HEK293 (cell line): Measurements from ENCODE around the gene STEAP1B.
"Not testable (repeated sequence)": the region's sequence is repeated elsewhere in the genome, so short reads cannot be mapped to it uniquely, and the experiment has no call there.

Source experiments
- BCL11A ChIP-seq: fragments of 450-650 bp; formaldehyde crosslinking; IDR thresholded peaks from 2 replicates; pipeline ENCODE4 v1.5.1; 2016; ENCODE audit warnings: low read depth, missing biosample characterization, missing genetic modification characterization
- CTCF ChIP-seq: fragments of 450-650 bp; formaldehyde crosslinking; IDR thresholded peaks from 2 replicates; pipeline ENCODE4 v1.5.1; 2016; ENCODE audit warnings: missing biosample characterization, missing genetic modification characterization
- PRDM1 ChIP-seq: fragments of 450-650 bp; formaldehyde crosslinking; IDR thresholded peaks from 2 replicates; pipeline ENCODE4; 2016; ENCODE audit warnings: missing biosample characterization, missing genetic modification characterization
- REST ChIP-seq: fragments of 450-650 bp; formaldehyde crosslinking; IDR thresholded peaks from 2 replicates; pipeline ENCODE4 v1.5.1; 2016; ENCODE audit warnings: missing biosample characterization, missing genetic modification characterization
- ZNF549 ChIP-seq: fragments of 450-650 bp; IDR thresholded peaks from 2 replicates; pipeline ENCODE4 v1.5.1; 2018; ENCODE audit warnings: missing biosample characterization, missing genetic modification characterization, mild to moderate bottlenecking, inconsistent platforms, moderate library complexity
- ZNF830 ChIP-seq: fragments of 450-650 bp; IDR thresholded peaks from 2 replicates; pipeline ENCODE4 v1.5.0; 2018; ENCODE audit warnings: missing biosample characterization, missing genetic modification characterization, low read depth, mild to moderate bottlenecking, moderate library complexity
- TF ChIP-seq, protein P1 (sequence below): fragments of 450-650 bp; formaldehyde crosslinking; IDR thresholded peaks from 2 replicates; pipeline ENCODE4 v1.5.1; 2017; ENCODE audit warnings: missing biosample characterization, missing genetic modification characterization
- TF ChIP-seq, protein P2 (sequence below): fragments of 450-650 bp; formaldehyde crosslinking; IDR thresholded peaks from 2 replicates; pipeline ENCODE4 v1.5.1; 2017; ENCODE audit warnings: missing biosample characterization, missing genetic modification characterization
- TF ChIP-seq, protein P3 (sequence below): IDR thresholded peaks from 2 replicates; pipeline ENCODE4 v1.6.1; 2011; ENCODE audit warnings: mild to moderate bottlenecking, low read depth, low read length, borderline replicate concordance

GRCh38 chr7:22436552-22436951, 63.4 kb downstream of the STEAP1B start:
- TF ChIP-seq CTCF (tag by site-specific recombination); ZNF549 (tag by site-specific recombination); PRDM1 (tag by site-specific recombination); BCL11A; ZNF830 (tag by site-specific recombination); REST (tag by site-specific recombination): not testable (repeated sequence)
- TF ChIP-seq, protein P1, sequence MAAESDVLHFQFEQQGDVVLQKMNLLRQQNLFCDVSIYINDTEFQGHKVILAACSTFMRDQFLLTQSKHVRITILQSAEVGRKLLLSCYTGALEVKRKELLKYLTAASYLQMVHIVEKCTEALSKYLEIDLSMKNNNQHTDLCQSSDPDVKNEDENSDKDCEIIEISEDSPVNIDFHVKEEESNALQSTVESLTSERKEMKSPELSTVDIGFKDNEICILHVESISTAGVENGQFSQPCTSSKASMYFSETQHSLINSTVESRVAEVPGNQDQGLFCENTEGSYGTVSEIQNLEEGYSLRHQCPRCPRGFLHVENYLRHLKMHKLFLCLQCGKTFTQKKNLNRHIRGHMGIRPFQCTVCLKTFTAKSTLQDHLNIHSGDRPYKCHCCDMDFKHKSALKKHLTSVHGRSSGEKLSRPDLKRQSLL, result not testable (repeated sequence)
- TF ChIP-seq, protein P2, sequence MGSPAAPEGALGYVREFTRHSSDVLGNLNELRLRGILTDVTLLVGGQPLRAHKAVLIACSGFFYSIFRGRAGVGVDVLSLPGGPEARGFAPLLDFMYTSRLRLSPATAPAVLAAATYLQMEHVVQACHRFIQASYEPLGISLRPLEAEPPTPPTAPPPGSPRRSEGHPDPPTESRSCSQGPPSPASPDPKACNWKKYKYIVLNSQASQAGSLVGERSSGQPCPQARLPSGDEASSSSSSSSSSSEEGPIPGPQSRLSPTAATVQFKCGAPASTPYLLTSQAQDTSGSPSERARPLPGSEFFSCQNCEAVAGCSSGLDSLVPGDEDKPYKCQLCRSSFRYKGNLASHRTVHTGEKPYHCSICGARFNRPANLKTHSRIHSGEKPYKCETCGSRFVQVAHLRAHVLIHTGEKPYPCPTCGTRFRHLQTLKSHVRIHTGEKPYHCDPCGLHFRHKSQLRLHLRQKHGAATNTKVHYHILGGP, result not testable (repeated sequence)
- TF ChIP-seq, protein P3, sequence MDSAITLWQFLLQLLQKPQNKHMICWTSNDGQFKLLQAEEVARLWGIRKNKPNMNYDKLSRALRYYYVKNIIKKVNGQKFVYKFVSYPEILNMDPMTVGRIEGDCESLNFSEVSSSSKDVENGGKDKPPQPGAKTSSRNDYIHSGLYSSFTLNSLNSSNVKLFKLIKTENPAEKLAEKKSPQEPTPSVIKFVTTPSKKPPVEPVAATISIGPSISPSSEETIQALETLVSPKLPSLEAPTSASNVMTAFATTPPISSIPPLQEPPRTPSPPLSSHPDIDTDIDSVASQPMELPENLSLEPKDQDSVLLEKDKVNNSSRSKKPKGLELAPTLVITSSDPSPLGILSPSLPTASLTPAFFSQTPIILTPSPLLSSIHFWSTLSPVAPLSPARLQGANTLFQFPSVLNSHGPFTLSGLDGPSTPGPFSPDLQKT, result not testable (repeated sequence)
